Fibroblast of the conjunctiva (primary cell): ENCODE measurements around the gene TLE2.

Experiments
- DNase-seq: peaks from one replicate; pipeline ENCODE4 v3.0.0-alpha.2; 2010; ENCODE audit warnings: low read depth

TLE2 gene

GRCh38 chr19:2950286-2951124 lies 78.6 kb downstream of the TLE2 start:
- DNase-seq: peak; percentile 99

- DNase-seq: no peak
These were observed 79.2 kb downstream of the TLE2 start for GRCh38 chr19:2949939-2950285.
